ENCODE measurements around the gene ROBO2.

The ROBO2 gene

DNA sequence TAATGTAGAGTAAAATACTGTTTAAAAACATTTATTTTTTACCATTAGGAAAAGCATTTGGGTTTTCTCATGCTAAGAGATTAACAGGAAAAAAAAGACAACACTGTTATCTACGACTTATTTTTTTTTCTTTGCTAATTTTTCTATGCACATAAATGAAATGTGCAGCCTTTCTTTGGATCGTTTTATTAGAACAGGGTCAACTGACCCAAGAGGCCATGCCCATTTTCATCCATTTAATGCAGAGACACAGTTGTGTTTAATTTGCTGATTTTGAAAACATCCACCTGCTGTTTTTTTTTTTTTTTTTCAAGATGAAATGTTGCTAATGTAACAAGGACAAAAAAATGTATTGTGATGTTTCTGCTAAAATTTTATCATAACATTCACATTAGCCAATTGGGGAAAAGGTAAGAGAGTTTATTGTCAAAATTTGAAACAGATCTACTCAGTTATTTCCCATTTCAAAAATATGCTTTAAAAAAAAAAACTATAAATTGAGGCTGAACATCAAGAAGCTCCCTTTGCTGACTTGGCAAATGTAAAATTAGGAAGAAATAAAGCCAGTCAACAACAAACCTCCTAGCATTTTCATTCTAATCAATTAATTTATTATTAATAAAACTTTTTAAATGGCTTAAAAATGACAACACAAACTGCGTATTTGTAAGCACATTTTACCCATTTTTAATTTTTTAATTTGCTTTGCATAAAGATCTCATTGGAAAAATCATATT lies 485.2 kb downstream of the ROBO2 start:
- DNase-seq, result no peak

DNA sequence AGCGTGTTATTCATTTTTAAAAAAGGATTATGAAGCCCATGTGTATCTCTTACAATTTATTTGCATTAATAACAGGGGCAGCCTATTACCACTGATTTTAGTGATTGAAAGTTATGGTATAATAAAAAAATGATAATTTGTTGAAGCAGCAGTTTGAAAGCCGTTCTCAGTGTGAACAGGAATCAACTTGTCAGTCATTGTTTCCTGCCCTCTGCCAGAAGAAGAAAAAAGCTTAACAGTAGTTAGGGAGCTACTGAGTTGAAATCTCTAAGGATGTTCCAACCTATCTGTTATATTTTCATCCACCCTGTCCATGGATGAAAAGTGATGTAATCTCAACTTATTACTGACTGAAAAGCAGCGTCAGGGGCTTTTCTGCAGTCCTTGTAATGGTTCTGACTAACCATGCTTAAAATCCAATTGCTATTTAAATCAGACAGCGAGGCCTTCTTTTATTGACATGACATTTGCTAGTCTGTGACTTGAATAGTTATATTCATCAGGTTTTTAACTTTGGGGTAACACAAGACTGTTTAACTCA lies 486.7 kb downstream of the ROBO2 start:
- no peak for DNase-seq

DNA sequence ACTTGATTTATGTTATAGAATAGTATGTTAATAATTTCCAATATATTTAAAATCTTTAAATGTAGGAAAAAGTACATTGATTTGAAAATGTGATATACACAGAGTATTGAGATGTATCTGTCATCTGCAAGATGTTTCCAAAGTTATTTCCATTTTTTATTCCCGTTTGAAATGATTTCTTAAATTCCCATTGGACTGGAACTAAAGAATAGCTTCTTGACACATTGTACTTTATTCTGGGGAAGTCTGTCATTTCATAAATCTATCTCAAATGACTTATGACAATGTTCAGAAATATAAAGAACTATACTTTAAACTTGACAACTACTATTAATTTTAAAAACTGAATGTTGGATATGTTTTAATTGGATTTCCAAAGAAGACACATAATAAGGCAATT lies 489.6 kb downstream of the ROBO2 start:
- no peak for DNase-seq

DNA sequence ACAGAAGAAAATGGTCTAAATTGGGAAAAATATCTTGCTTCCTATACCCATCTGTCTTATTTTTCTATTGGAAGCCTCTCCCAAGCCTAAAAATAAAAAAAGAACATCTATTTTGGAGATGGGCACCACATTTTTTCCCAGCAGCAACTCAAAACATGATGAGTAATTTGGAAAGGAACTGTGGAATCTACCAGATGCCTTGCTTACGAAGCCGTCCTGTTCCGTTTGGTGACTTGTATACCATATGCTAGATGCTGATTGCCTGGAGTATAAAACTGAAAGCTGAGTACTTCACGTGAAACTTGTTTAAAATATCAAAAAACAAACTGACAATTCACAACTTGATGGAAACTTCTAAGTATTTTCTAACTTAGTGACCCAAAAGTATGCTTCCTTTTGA lies 491.0 kb downstream of the ROBO2 start:
- no peak for DNase-seq

DNA sequence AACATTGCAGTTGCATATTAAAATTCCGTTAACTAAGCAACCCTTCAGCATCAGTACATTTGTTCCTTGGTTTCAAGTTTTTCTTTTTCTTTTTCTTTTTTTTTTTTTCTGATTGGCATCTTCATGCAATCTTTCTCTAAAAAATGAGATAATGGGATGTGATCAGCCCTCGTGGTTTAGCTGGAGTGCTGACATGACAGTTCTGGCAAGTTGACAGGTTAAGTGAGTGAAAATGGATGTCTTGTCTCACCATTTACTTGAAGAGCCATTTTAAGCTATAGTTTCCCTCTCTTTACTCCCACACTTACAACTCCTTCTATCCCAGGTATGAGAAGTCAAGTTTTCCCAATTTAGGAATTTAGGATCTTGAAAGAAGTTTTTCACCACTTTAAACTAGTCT lies 495.2 kb downstream of the ROBO2 start:
- DNase-seq, result no peak

DNA sequence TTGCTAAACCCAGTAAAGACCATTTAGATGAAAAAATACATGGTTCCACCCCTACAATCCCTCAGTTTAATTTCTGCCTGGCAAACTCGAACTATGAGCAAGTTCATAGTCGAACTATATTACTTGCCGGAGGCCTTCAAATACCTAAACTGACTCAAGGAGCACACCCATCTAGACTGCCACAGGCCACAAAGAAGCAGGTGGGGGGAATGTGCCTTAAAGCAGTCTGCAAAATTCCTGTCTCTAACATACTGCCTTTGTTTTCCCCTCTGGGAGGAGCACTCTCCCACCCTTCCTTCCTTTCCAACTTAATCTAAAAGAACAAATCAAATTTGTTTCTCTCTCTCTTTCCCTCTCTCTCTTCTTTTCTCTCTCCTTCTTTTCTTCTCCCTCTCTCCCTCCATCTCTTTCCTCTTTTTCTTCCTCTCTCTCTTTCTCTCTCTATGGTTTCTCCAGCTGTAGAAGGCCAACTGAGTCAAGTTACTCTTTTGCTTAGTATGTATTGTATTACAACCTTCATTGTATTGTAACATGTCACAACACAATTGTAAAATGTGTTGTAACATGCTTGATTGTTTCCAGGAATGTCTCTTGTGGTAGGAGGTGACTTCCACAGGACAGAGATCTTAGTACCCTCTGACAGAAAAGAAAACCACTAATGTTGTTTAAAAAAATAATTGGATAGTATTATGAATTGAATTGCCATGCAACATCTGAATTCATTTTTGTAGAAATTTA lies 496.3 kb downstream of the ROBO2 start:
- DNase-seq, result no peak

DNA sequence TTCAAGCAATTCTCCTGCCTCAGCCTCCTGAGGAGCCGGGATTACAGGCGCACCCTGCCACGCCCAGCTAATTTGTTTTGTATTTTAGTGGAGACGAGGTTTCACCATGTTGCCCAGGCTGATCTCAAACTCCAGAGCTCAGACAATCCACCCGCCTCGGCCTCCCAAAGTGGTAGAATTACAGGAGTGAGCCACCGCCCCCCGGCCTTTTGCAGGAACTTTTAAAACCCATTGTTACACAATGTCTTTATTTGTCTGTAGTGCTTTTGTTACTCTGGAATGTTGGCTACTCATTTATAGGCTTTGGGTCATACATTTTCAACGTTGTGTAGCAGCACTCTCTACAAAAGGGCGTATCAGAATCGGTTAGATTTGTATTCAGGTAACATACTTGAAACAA lies 499.1 kb downstream of the ROBO2 start:
- DNase-seq, result no peak

DNA sequence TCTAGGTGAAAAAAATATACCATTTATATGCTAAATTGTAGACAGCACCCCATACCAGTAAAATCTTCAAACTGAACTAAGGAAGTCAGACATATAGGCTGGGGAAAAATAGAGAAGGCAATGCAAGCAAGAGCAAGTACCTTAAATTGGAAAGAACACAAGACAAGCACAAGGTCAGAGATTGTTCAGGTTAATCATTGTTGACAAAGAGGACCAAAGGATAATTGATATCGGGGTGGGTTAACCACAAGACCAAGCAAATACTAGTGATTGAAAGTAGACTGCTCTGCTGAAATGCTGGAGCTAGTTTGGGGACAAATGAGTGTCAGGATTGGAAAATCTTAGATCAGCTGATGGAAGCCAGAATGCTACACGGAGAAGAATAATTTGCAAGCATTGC lies 499.8 kb downstream of the ROBO2 start:
- no peak for DNase-seq

DNA sequence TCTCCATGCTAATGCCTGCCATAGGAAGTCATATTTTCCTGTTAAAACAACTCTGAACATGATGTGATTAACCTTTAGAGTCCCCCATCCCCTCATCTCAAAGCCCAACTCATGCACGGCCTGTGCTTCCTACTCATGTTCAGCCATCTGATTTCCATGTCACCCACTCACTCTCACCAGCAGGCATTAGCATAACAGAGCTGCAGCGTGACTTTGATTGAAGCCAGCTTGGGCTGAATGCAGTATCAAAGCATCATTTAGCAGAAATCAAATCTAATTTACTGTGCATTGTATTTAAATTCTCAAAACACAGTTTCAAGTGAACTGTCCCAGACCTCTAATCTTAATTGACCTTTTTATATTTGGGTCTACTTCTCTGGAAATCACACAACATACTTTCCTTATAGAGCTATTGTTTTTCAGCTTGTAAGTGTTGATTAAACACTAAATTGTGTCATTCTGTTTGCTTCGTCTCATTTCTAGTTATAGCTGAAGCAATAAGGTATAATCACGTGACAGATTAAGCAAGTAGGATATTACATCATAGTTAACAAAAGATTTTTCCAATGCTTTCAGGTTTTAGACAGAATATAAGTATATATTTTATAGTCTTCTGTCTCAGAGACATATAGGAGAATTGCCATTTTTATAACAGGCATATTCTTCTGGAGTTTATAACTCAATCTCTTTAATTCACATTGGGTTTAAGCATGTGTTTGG lies 501.5 kb downstream of the ROBO2 start:
- no peak for DNase-seq

DNA sequence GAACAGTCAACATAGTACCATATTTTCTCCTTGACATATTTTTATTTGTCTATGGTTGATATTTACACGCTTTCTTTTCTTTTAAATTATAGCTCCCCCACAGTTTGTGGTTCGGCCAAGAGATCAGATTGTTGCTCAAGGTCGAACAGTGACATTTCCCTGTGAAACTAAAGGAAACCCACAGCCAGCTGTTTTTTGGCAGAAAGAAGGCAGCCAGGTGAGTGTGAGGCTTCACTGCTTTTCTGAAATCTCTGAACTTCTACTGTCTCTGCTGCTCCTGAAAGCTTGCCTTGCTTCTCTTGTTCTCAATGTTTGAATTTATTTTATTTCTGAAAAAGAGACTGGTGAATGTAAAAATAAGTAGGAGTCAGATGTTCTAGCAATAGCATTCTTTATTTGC lies 506.3 kb downstream of the ROBO2 start:
- DNase-seq, result no peak

DNA sequence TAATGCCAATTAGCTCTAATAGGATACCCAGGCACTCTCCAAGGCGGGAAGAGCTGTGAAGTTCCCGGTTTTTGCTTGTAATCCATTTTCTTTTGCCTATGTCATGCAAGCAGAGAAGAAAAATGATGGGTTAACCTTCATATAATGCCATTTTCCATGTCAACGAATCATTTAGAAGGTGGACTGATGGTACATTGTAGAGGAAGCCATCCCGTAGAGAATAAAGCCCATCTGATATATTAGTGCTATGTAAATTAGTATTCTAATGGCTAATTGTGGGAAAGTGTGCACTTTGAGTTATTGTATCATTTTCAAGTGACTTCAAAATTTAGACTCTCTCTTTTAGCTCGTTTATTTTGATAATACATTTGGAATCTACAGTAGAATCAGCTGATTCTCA lies 509.1 kb downstream of the ROBO2 start:
- DNase-seq, result no peak

DNA sequence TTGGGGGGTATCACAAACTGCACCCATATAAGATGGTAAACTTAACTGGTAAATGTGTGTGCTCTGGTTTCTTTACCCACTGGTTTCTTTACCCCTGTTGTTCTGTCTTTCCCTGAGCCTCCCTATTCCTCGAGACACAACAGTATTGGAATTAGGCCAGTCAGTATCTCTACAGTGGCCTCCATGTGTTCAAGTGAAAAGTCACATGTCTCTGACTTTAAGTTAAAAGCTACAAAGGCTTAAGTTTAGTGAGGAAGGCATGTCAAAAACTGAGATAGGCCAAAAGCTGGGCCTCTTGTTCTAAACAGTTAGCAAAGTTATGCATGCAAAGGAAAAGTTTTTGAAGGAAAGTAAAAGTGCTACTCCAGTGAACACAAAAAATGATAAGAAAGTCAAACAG lies 513.3 kb downstream of the ROBO2 start:
- no peak for DNase-seq

DNA sequence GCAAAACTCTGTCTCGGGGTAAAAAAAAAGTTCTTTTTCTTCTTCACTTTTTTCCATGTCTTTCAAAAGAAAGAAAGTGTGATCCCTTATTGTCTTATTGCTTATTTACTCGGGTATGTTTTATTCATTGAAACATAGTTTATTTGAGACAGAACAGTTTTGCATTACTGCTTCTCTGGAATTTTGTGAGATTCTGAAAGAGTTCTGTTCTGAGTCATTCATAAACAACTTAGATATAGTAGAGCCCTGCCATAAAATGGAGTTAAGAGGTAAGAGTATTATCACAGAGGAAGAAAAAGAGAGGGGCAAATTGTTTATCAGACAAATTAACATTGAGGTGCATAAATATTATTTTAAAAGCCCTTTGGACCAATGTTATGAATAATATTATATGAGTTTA lies 522.2 kb downstream of the ROBO2 start:
- DNase-seq, result no peak

DNA sequence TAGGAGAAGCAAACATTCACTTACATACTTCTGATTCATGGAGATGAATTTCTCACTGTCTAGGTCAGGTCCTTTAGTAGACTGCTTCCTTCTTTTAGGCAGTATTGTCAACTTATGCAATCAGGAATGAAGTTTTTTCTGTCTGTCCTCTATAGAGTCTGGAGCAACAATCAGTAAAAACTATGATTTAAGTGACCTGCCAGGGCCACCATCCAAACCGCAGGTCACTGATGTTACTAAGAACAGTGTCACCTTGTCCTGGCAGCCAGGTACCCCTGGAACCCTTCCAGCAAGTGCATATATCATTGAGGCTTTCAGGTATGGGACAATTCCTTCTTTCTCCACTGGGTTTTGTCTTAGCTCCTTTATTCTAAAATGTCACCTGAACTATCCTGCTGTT lies 523.1 kb downstream of the ROBO2 start:
- DNase-seq, result no peak

DNA sequence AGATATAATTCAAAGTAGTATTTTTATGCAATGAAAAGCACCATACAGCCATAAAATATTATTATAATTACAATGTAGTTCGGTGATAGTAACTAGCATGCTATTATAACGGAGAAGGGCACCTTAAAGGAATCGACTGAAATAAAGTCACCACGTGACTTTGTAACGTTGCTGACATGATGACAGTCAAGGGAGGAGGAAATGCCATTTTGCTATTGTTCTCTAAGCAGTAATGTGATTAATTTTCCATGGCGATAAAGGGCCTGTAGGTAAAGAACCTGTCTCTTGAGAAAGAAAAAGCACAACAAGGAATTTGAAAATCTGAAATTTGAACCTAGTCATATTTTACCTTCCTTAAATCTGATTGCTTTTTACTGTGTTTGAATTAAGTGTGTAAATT lies 526.2 kb downstream of the ROBO2 start:
- no peak for DNase-seq

DNA sequence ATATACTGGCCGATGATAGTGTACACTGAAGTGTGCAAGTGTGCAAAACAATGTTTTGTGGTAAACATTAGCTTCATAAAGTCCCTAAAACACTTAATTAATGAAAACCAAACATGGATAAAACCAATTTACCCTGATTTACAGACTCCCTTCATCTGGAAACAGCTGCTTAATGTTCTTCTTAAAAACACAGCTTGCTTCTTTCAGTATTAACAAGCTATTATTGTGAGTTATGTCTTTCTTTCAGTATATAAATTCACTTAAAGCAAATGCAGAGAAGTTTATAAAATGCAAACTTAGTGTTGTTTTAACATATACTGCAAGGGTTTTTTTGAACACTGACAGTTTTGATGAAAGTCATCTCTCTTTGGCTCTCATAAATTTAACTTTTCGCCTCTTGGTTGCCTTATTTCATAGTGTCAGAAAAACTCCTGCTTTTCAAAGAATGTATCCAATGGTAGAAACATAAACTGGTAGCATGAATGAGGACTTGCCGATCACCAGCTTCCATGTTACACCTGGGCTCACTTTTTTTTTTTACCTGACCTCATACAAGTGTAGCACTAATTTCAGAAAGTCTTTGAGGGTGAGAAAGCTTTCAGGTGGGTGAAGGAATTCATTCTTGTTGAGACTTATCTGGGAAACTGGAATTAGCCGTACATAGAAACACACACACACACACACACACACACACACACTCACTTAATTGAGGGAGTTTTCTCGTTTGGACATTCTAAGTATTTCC lies 532.2 kb downstream of the ROBO2 start:
- no peak for DNase-seq

DNA sequence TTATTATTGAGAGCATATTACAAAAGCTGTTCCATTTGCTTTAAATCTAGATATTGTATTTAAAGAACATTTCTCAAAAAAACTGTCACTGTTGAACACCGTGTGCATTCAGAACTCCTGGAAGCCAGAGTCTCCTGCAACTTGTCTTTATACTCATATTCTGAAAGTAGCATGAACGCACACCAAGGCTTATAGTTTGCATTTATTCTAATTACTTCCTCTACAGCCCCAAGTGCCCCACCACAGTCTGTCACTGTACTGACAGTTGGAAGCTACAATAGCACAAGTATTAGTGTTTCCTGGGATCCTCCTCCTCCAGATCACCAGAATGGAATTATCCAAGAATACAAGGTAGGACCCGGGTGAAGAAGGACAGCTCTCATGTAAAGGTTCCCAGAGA lies 537.4 kb downstream of the ROBO2 start:
- DNase-seq, result no peak

DNA sequence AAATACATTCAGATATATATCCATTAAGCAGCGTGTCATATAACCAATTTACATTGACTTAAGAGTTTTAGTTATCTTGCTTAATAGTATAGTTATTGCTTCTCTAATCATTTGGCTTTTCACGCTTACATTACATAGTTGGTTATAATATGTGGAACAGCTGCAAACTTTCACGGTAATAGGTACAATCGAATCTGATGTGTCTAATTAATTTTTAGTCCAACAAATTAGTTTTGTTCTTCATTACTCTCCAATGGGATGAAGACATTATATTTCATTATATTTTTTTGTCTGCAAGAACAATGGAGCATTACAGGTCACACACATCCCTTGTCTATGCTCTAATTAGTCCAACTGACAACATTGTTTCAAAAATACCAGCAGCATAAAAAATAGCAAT lies 546.3 kb downstream of the ROBO2 start:
- no peak for DNase-seq

DNA sequence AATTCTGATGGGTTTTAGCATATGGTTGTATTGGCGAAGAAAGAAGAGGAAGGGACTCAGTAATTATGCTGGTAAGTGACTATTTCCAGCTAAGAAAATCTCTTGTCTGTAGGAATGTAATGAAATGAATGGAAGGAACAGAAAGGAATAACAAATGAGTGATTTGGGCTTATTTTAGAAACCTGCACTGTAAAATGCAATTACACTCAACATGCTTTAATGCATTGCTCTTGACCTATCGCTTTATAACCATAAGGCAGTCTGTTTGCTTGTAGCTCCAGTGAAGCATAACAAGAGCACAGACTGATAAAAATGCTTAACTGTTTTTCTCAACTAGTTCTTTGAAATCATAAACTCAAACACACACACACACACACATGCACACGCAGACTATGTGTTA lies 549.0 kb downstream of the ROBO2 start:
- no peak for DNase-seq

DNA sequence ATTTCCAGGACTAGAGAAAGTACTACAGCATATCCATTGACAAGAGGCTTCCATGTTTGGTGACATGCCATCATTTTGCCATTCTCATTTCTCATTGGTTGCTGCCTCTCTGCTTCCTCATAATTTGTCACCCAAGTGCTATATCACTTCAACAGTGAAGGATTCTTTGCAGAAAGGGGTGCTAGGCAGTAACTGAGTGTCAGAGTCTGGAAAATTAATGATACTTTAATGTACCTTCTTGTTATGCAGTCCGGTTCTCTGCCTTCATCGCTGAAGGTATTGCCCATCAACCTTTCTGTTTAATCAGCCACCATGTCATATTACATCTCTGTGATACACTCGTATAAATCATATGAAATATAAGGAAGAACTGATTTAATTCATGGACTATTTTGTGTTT lies 550.3 kb downstream of the ROBO2 start:
- DNase-seq, result no peak

DNA sequence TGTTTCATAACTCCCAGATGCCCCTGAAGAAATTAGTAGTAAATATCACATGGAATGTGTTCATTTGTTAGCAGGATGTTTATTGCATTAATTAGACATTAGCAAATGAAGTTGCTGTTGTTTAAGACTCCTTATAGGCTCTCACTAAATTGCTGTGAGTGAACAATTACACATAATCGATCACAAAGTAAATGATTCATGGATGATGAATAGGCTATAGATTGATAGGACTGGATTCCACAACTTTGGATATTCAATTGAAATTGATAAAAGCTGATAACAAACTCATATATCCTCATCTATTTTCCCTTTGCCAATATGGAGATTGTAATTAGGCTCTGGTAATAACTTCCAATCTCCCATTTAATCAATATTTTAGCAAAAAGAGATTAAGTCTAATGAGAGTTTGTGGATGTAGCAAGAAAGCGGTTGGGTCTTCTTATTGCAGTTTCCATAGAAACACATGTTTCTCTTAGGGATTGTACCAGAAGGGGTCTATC lies 555.5 kb downstream of the ROBO2 start:
- no peak for DNase-seq

DNA sequence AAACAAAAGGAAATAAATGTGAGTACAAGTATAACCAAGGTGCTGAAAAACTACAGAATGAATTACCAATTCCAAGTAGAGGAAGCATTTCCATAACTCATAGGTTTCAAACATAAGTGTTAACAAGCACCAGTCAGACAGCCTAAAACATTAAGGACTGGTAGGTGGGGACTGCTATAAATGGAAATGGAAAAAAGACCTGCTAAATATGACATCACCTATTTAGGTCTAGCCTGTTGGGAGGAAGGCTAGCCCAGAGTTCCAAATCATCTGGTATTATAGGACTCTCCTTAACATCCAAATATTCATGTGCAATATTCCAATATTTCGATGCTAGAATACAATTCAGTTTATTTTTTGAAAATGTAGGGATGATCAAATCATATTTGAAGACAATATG lies 560.0 kb downstream of the ROBO2 start:
- no peak for DNase-seq

DNA sequence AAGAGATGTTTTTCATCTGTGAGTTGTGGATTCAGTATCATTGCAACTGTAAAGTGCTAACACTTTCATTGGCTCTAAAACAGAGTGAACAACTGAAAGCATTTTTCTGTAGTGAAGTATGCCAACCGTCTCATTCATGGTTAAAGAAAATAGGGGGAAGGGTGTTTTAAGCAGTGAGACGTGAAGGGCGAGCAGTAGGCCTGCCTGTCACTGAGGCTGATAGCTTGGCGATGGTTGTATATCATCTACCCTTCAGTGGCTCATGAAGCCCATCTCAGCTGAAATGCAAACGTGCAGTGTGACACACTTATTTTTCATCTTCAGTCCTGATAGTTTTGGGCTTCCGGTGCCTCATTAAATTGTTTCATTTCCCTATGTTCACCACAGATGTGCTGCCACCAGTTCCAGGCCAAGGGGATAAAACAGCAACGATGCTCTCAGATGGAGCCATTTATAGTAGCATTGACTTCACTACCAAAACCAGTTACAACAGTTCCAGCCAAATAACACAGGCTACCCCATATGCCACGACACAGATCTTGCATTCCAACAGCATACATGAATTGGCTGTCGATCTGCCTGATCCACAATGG lies 562.0 kb downstream of the ROBO2 start:
- DNase-seq, result no peak

All from activated T-cell treated with anti-CD3 and anti-CD28 coated beads, Interleukin-2, amount 50 U/mL, for 48 hours (primary cell).